ENCODE data around the gene DGKD.

The DGKD gene

GRCh38 chr2:233473386-233473791 lies 119.1 kb downstream of the DGKD start:
- no peak for DNase-seq

- no peak for DNase-seq
Observed at GRCh38 chr2:233473878-233474277, 119.6 kb downstream of the DGKD start.

- peak in 1 of 56 donors; percentile 18 for DNase-seq
Observed at GRCh38 chr2:233474308-233475160, 120.2 kb downstream of the DGKD start.

DNA sequence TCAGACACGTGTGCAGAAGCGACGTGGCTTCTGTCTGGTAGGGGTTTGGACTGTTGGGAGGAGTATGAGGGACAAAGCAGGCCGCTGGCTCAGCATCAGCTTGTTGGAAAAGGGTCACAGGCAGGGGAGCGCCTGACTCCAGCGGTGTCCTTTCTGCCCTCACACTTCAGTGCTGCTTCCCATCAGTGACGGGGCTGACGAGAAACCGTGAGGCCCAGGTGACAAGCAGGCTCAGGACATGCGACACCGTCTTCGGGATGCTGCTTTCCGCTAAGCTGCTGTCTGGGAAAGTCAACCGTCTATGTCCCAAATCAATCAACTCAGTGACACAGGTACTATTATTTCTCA lies 121.7 kb downstream of the DGKD start:
- no peak for DNase-seq

DNA sequence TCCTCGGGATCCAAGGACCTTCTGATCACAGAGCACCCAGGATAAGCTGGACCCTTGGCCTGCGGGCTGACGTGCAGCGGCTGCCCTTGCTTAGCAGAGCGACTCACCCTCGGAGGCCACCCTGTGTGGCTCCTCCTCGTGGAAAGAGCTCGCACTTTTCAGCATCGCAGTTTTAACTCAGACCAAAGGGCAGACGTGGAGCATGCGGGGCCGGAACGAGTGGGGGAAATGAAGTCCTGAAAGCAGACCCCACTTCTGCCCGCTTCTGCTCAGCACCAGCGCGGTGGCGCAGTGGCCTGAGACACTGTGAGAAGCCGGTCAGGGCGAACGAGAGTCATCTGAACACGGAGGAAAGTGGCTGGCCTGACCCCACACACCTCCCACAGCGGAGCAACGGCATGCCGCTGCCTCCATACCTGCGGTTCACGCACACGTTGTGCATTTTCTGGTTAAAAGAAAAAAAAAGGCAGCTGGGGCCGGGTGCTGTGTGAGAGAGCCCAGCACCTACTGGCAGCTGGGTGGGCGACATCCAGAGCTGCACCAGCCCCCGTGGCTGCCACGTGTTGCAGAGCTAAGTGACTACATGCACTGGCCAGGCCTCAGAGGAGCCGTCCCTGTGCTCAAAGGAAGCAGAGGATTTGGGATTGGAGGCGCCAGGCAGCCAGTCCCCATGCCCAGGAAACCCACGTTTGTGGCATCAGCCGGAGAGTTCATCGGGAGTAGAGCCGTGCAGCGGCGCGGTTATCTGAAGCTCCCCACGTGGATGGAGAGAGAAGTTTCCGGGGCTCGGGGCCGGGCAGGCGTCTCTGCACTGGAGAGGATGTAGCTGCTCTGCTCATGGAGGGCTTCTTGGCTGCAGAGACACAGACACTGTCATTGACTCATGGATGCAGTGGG lies 122.6 kb downstream of the DGKD start:
- no peak for DNase-seq

- DNase-seq = no peak
Observed at GRCh38 chr2:233477548-233478433, 123.5 kb downstream of the DGKD start.

- DNase-seq = no peak
Observed at GRCh38 chr2:233479616-233480489, 125.6 kb downstream of the DGKD start.

DNA sequence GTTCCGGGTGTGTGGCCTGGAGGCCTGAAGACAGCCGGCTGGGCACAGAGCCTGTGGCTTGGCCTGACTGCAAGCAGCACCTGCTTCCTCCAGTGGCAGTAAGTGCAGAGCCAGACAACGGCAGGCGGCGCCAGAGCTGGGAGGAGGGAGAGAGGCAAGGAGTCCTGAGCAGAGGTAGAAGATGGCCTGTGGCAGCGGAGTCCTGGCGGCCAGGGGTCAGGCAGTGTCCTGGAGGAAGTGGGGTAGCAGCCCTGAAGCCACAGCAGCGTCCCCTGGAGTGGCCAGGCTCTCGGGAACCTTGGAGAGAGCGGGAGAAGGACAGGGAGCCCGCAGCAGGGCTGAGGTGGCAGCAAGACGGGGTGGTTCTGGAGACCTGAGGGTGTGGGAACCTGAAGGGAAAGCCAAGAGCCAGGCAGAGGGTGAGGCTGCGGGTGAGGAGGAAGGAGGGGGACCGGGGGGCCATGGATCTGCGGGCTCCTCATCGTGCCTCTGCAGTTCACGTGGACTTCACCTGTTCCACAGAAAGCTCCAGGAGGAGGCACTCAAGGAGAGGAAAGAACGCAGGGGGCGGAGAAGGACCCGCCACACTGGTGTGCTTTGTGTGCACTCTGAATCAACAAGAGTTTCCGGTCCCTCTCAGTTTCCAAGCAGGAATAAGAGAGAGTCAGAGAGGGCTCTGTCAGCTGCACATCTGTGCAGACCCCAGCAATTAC lies 126.4 kb downstream of the DGKD start:
- DNase-seq = peak in 4 of 56 donors; percentile 20 to 44 (median 34)

DNA sequence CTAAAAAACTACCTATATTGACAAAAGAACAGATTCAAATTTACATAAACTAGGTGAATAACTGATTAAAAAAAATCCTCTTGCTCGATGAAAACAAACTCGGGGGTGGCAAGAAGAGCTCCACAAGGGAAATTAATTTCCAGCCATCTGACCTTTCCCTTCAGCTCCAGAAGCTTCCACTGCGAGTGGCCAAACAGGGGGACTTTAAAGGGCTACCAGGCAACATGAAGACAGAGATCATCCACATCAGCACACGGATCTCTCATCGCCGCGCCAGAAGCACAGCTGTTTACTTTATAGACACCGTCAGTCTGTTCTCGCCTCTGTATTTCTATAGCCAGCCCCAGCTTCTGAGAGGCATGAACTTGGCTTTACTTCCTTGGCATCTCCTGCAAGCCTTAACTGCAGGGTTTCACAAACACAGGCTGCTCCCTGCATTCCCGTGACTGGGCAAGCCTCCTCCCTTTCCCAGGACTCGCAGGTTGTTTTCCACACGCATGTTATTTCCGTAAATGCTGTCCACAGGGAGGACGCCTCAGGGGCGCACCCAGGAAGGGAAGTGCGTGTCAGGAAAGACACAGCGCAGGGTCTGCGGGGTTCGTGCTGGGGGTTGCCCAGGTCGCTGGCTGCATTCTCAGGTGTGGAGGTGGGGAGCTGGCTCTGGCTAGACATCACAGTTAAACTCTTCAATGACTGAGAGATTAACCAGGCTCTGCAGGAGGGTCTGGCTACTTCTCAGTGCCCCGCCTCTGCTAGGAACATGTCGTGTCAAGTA lies 127.3 kb downstream of the DGKD start:
- no peak for DNase-seq

DNA sequence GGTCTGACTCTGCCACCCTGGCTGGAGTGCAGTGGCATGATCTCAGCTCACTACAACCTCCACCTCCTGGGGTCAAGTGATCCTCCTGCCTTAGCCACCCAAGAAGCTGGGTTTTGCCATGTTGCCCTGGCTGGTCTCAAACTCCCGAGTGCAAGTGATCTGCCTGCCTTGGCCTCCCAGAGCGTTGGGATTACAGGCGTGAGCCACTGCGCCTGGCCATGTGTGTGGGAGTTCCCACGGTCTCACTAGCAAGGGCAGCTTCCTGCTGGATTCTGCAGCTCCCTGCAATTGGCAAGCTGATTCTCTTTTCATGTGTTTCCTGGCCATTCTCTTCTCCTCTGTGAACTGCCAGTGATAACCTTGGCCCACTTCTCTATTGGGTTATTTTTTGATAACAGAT lies 128.3 kb downstream of the DGKD start:
- DNase-seq = no peak

- no peak for DNase-seq
Observed at GRCh38 chr2:233485726-233486125, 131.4 kb downstream of the DGKD start.

DNA sequence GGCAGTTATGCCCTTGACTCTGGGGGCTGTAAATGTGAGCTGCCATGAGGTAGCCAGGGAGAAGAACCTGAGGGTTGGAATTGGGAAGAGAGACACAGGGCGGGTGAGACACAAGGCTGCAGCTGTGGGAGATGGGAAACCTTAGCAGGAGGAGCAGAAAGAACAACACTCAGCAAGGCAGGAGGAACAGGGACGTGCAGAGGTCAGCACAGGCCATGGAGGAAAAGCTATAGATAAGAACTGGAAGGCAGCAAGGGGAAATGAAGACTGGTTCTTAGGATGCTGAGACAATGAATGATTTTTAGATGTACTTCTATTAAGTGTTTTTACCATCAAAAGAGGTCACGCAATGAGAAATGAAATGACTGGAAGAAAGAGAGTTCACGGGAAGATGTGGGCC lies 132.1 kb downstream of the DGKD start:
- DNase-seq = no peak

- DNase-seq = no peak
Observed at GRCh38 chr2:233486778-233487552, 132.7 kb downstream of the DGKD start.

GRCh38 chr2:233487748-233488345 lies 133.6 kb downstream of the DGKD start:
- no peak for DNase-seq

DNA sequence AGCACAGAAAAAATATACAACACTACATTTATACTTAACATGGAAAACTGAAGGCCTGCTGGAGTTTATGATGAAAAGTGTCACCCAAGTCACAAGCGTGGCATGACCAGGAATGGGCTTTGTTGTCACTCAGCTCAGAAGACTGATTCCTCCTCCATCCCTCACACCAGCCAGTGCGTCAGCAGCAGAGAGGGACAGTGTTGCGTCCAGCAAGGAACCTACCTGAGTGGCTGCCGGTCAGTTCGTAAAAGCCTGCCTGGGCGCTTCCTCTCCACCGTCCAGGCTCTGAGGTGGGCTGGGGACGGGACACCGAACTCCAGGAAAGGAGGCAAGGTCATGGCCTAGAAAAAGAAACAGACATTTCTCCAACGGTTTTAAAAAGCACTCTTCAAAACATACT lies 134.8 kb downstream of the DGKD start:
- DNase-seq = no peak

GRCh38 chr2:233489666-233490065 lies 135.4 kb downstream of the DGKD start:
- peak in 12 of 56 donors; percentile 12 to 58 (median 28) for DNase-seq

GRCh38 chr2:233490831-233491230 lies 136.5 kb downstream of the DGKD start:
- DNase-seq = no peak

DNA sequence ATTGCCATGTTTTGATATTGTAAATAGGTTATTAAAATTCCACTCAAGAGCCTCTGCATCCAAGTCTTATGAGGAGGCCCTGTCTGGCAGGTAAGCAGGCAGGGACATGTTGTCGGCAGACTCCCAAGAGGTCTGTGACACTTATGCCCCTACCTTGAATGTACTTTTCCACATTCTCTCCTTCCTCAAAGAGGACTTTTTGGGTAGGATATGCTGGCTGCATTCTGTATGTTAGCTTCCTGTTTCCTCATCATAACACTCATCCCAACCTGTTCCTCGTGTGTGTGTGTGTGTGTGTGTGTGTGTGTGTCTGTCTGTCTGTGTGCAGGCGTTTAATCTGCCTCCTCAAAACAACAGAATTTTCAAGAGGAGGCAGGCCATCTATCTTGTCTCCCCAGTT lies 137.0 kb downstream of the DGKD start:
- no peak for DNase-seq

Data from amygdala (tissue), 56 donors.